GM12878 (cell line): ENCODE data around the gene BARX2. TPM values are rescaled to one million over a fixed set of nuclear protein-coding genes. Genes with fewer than 3 reads are reported as not detected.

ENCODE experiments used
- ATAC-seq: fragments of 200-7000 bp; cut with Tn5 transposase; 3 replicates; pipeline ENCODE4 v1.9.1; 2020; ENCODE audit warnings: mild to moderate bottlenecking, moderate library complexity
- BruUV-seq: library from RNA; stranded (reverse); fragments of 400-500 nt; replicated peaks from 2 replicates; lab custom pipeline; 2021; lab: Mats Ljungman, UMichigan
- CTCF ChIA-PET: fragments of 300-600 bp; sonication (Branson Sonifier 250); formaldehyde crosslinking; extraction: SDS; loops from one replicate; lab custom pipeline; 2021; ENCODE audit warnings: inconsistent platforms; lab: Yijun Ruan, JAX
- POLR2A ChIA-PET: fragments of 350-600 bp; formaldehyde crosslinking; extraction: SDS; loops from one replicate; lab custom pipeline; 2021; ENCODE audit warnings: inconsistent platforms; lab: Charles Lee
- RAD21 ChIA-PET: fragments of 300-600 bp; sonication (Branson Sonifier 250); formaldehyde crosslinking; loops from one replicate; lab custom pipeline; 2023; ENCODE audit warnings: antibody characterized with exemption; ENCODE audit not compliant: unreplicated experiment; lab: Charles Lee
- SMC1A ChIA-PET: fragments of 300-600 bp; sonication (Branson Sonifier 250); formaldehyde crosslinking; loops from one replicate; lab custom pipeline; 2023; ENCODE audit not compliant: unreplicated experiment, uncharacterized antibody; lab: Charles Lee
- DNase-seq: peaks from one replicate; pipeline ENCODE4 v3.0.0-alpha.2; 2011; ENCODE audit warnings: low read depth, low spot score
- FAIRE-seq: peaks from 3 replicates; lab custom pipeline; 2011; peaks lifted over from hg19 to GRCh38; lab: Jason Lieb, UNC
- H2AFZ ChIP-seq: 2 replicates; pipeline ENCODE4 v1.6.0; 2011; ENCODE audit warnings: low read depth, low read length, control low read depth; ENCODE audit not compliant: control insufficient read depth
- H3K27ac ChIP-seq: 2 replicates; pipeline ENCODE4 v1.5.1; 2011; ENCODE audit warnings: control low read depth; ENCODE audit not compliant: control insufficient read depth, insufficient read depth
- H3K27me3 ChIP-seq, 2 experiments: replicated peaks in 1 of 2; 2 replicates each; pipeline versions ENCODE4 v1.6.0 to v1.6.1; 2011; ENCODE audit warnings: low read length in 1 of 2; ENCODE audit not compliant: control insufficient read depth in 2 of 2, insufficient read depth in 2 of 2
- H3K36me3 ChIP-seq, 2 experiments: 2 replicates each; pipeline ENCODE4 v1.5.1; 2011; ENCODE audit warnings: low read length in 1 of 2; ENCODE audit not compliant: control insufficient read depth in 2 of 2, insufficient read depth in 2 of 2
- H3K4me1 ChIP-seq: 2 replicates; pipeline ENCODE4 v1.6.1; 2011; ENCODE audit warnings: mild to moderate bottlenecking, low read length, moderate library complexity, mixed read lengths; ENCODE audit not compliant: control insufficient read depth, insufficient read depth
- H3K4me2 ChIP-seq: 2 replicates; pipeline ENCODE4 v1.6.0; 2011; ENCODE audit warnings: control low read depth; ENCODE audit not compliant: control insufficient read depth, insufficient read depth
- H3K4me3 ChIP-seq: fragments of 200-600 bp; sonication (generic); 2 replicates; pipeline ENCODE4 v1.5.1; 2016
- H3K79me2 ChIP-seq: 2 replicates; pipeline ENCODE4 v1.6.0; 2011; ENCODE audit warnings: low read length; ENCODE audit not compliant: control insufficient read depth, insufficient read depth
- H3K9ac ChIP-seq: 2 replicates; pipeline ENCODE4 v1.8.0; 2011; ENCODE audit warnings: low read length, control low read depth, mixed read lengths; ENCODE audit not compliant: control insufficient read depth, insufficient read depth
- H3K9me3 ChIP-seq: replicated peaks from 3 replicates; pipeline ENCODE4 v1.5.1; 2011; ENCODE audit warnings: mild to moderate bottlenecking, low read length; ENCODE audit not compliant: control insufficient read depth, insufficient read depth
- H4K20me1 ChIP-seq: 2 replicates; pipeline ENCODE4 v1.6.0; 2011; ENCODE audit not compliant: control insufficient read depth, insufficient read depth
- ATF3 ChIP-seq: IDR thresholded peaks from 2 replicates; pipeline ENCODE4 v1.6.1; 2011; ENCODE audit warnings: low read depth, mild to moderate bottlenecking, low read length, moderate library complexity, borderline replicate concordance; ENCODE audit errors: extremely low read depth
- BHLHE40 ChIP-seq, 2 experiments: fragments of 450-650 bp in 1 of 2; IDR thresholded peaks; 2 replicates each; pipeline ENCODE4 v1.6.1; 2011 to 2017; ENCODE audit warnings: low read depth in 2 of 2, borderline replicate concordance in 1 of 2, improper control_type of control experiment in 1 of 2, low read length in 1 of 2, mild to moderate bottlenecking in 1 of 2
- CREB1 ChIP-seq: IDR thresholded peaks from 2 replicates; pipeline ENCODE4 v1.6.1; 2012; ENCODE audit warnings: low read depth, mild to moderate bottlenecking, inconsistent platforms
- DPF2 ChIP-seq: fragments of 450-650 bp; IDR thresholded peaks from 2 replicates; pipeline ENCODE4 v1.6.1; 2017; ENCODE audit warnings: mild to moderate bottlenecking
- E2F4 ChIP-seq: IDR thresholded peaks from 2 replicates; pipeline ENCODE4 v1.6.1; 2012; ENCODE audit warnings: low read depth, low read length, improper control_type of control experiment
- HCFC1 ChIP-seq: fragments of 150-350 bp; IDR thresholded peaks from 2 replicates; pipeline ENCODE4 v1.6.1; 2014; ENCODE audit warnings: low read length
- IRF4 ChIP-seq: IDR thresholded peaks from 2 replicates; pipeline ENCODE4 v1.6.1; 2011; ENCODE audit warnings: low read depth, low read length
- JUND ChIP-seq: IDR thresholded peaks from 2 replicates; pipeline ENCODE4 v1.6.1; 2012; ENCODE audit warnings: low read depth, mild to moderate bottlenecking, low read length, improper control_type of control experiment, moderate library complexity
- LARP7 ChIP-seq: fragments of 450-650 bp; IDR thresholded peaks from 2 replicates; pipeline ENCODE4 v1.6.1; 2017; ENCODE audit warnings: mild to moderate bottlenecking
- POU2F2 ChIP-seq: IDR thresholded peaks from 3 replicates; pipeline ENCODE4 v1.6.1; 2011; ENCODE audit warnings: low read depth, mild to moderate bottlenecking, low read length, borderline replicate concordance
- RELA ChIP-seq: fragments of 450-650 bp; IDR thresholded peaks from 2 replicates; pipeline ENCODE4 v1.8.0; 2014; ENCODE audit warnings: borderline replicate concordance; ENCODE audit not compliant: partially characterized antibody
- RFX5 ChIP-seq: IDR thresholded peaks from 2 replicates; pipeline ENCODE4 v1.6.1; 2011; ENCODE audit warnings: low read depth, low read length, improper control_type of control experiment
- RUNX3 ChIP-seq: IDR thresholded peaks from 2 replicates; pipeline ENCODE4 v1.6.1; 2012; ENCODE audit warnings: low read length, inconsistent platforms
- SMARCA5 ChIP-seq: fragments of 450-650 bp; IDR thresholded peaks from 2 replicates; pipeline ENCODE4 v1.6.1; 2017; ENCODE audit warnings: mild to moderate bottlenecking
- TAF1 ChIP-seq: IDR thresholded peaks from 2 replicates; pipeline ENCODE4 v1.6.1; 2011; ENCODE audit warnings: mild to moderate bottlenecking, low read depth, low read length, borderline replicate concordance
- YY1 ChIP-seq: IDR thresholded peaks from 2 replicates; pipeline ENCODE4 v1.6.1; 2011; ENCODE audit warnings: low read depth, mild to moderate bottlenecking, low read length
- ZBED1 ChIP-seq: IDR thresholded peaks from 2 replicates; pipeline ENCODE4 v1.6.1; 2016; ENCODE audit warnings: borderline replicate concordance
- ZNF207 ChIP-seq: fragments of 450-650 bp; IDR thresholded peaks from 2 replicates; pipeline ENCODE4 v1.6.1; 2014; ENCODE audit warnings: antibody characterized with exemption, mild to moderate bottlenecking, borderline replicate concordance
- WGBS: methylation state at CpG from one replicate; pipeline ENCODE4 v1.1.6; 2016; ENCODE audit warnings: low lambda C conversion rate; ENCODE audit not compliant: insufficient replicate concordance, insufficient coverage; ENCODE audit errors: missing lambda C conversion rate; 5-methylcytosine and 5-hydroxymethylcytosine counted together
- in situ Hi-C: fragments of 300-500 bp; cut with MboI; formaldehyde crosslinking; loops from 9 replicates; pipeline ENCODE4 v1.14.3; 2018; ENCODE audit warnings: mixed read lengths
- intact Hi-C: fragments of 100-400 bp; cut with micrococcal nuclease; formaldehyde crosslinking; loops from one replicate; pipeline ENCODE4 v1.14.2; 2022; ENCODE audit not compliant: unreplicated experiment
- polyA plus RNA-seq, 11 experiments: library from polyadenylated mRNA; depleted of rRNA in 4 of 11; unstranded in 6 of 11; stranded (reverse) in 5 of 11; fragments of >200 nt; fragmentation: Nextera tagmentation in 4 of 11; fragmentation: Illumina TruSeq in 1 of 11; extraction: Ambion mirVana in 4 of 11; extraction: Trizol in 1 of 11; gene quantifications; 1 replicate in 1 of 11; 2 replicates in 10 of 11; pipeline versions ENCODE4 v1.2.1 to v1.2.3, GENCODE V29; 2011 to 2016; ENCODE audit warnings: inconsistent platforms in 2 of 11, missing spikeins in 2 of 11, low read depth in 1 of 11
- total RNA-seq, 4 experiments: library from RNA; depleted of rRNA in 3 of 4; stranded (reverse); fragments of >200 nt in 3 of 4; fragmentation: Illumina TruSeq in 1 of 4; extraction: Trizol in 1 of 4; gene quantifications; 2 replicates each; pipeline versions ENCODE4 v1.2.1 to v1.2.3, GENCODE V29; 2013 to 2021
- TF ChIP-seq, protein P1 (sequence below), 3 experiments: IDR thresholded peaks in 2 of 3; conservative IDR thresholded peaks in 1 of 3; 2 replicates each; pipeline ENCODE4 v1.5.1; 2011; ENCODE audit warnings: low read depth in 3 of 3, low read length in 3 of 3, mild to moderate bottlenecking in 3 of 3, control low read depth in 2 of 3, moderate library complexity in 2 of 3, inconsistent platforms in 1 of 3, mixed read lengths in 1 of 3; ENCODE audit not compliant: control insufficient read depth in 2 of 3, insufficient read depth in 1 of 3; ENCODE audit errors: extremely low read depth in 1 of 3

BARX2 gene
- total and polyA plus RNA-seq, 10 of the 15 experiments (the other 5 are each of a cell fraction or from before 2014, with no cell fraction given) = 0.07 to 0.84 TPM; not detected in 8

GRCh38 chr11:129364143-129364654, 11.4 kb upstream of the BARX2 start:
- no peaks in the 10 kb centered on the region for H4K20me1 ChIP-seq
- no peak overlapping the region for H3K4me2 ChIP-seq
- no peaks in the 10 kb centered on the region for H3K4me1 ChIP-seq
- no peak overlapping the region for H3K9ac ChIP-seq
- no peak overlapping the region for H3K4me3 ChIP-seq
- DNase-seq (peak; percentile 45), ATAC-seq (peak; percentile 100), FAIRE-seq (peak; percentile 98)
- RAD21 ChIA-PET = interaction anchor here (1.0 kb wide), 1 partner anchor 331 kb away, joined by 3 read pairs; no protein-coding TSS in a partner anchor
- peaks cover 0 to 1% of the 10 kb centered on the region in 2 experiments; a peak in 1 of 4 replicates for H3K27me3 ChIP-seq
- no TSS peak for BruUV-seq
- intact Hi-C loops = loop anchor here (1.0 kb wide), 2 partner anchors 332 to 387 kb away; no protein-coding TSS in a partner anchor
- CTCF ChIA-PET = interaction anchor here (0.6 to 1.8 kb wide), 11 partner anchors 8 to 400 kb away, joined by 3 to 8 read pairs (median 3); partner anchors contain the start of gene BARX2
- H3K9me3 ChIP-seq = no peaks in the 10 kb centered on the region
- H3K79me2 ChIP-seq = no peaks in the 10 kb centered on the region
- in situ Hi-C loops = loop anchor here (5.0 kb wide), 1 partner anchor 383 kb away; no protein-coding TSS in a partner anchor
- SMC1A ChIA-PET = interaction anchor here (0.9 kb wide), 1 partner anchor 386 kb away, joined by 3 read pairs; no protein-coding TSS in a partner anchor
- no peaks in the 10 kb centered on the region for H3K36me3 ChIP-seq
- WGBS = 3% methylated on average over 19 of the region's 19 CpGs
- no peak overlapping the region for H2AFZ ChIP-seq
- POLR2A ChIA-PET = no interaction called here
- H3K27ac ChIP-seq = no peak overlapping the region
- no peak for TF ChIP-seq DPF2
- peak; percentile 34; the same call in 1 of the 2 replicates for TF ChIP-seq RUNX3
- peak; percentile 59; the same call in 1 of the 2 replicates for TF ChIP-seq RFX5
- TF ChIP-seq IRF4 = 0 out of 2 replicates have a peak, but pooled peaks have one; percentile 49
- peak; percentile 92 for TF ChIP-seq SMARCA5
- TF ChIP-seq POU2F2 = peak; percentile 54; the same call in 1 of the 3 replicates
- peak; percentile 60; the same call in 1 of the 2 replicates for TF ChIP-seq ATF3
- peak; percentile 43; the same call in 1 of the 2 replicates for TF ChIP-seq CREB1
- no peak for TF ChIP-seq ZBED1
- no peak for TF ChIP-seq TAF1
- peak; percentile 85 for TF ChIP-seq YY1
- TF ChIP-seq, protein P1, sequence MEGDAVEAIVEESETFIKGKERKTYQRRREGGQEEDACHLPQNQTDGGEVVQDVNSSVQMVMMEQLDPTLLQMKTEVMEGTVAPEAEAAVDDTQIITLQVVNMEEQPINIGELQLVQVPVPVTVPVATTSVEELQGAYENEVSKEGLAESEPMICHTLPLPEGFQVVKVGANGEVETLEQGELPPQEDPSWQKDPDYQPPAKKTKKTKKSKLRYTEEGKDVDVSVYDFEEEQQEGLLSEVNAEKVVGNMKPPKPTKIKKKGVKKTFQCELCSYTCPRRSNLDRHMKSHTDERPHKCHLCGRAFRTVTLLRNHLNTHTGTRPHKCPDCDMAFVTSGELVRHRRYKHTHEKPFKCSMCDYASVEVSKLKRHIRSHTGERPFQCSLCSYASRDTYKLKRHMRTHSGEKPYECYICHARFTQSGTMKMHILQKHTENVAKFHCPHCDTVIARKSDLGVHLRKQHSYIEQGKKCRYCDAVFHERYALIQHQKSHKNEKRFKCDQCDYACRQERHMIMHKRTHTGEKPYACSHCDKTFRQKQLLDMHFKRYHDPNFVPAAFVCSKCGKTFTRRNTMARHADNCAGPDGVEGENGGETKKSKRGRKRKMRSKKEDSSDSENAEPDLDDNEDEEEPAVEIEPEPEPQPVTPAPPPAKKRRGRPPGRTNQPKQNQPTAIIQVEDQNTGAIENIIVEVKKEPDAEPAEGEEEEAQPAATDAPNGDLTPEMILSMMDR (IDR thresholded peaks at IDR 0.05 in 2 of 3, conservative IDR thresholded peaks at IDR 0.05 in 1 of 3; ENCODE audit: control insufficient read depth in 2 of 3, extremely low read depth in 1 of 3, insufficient read depth in 1 of 3, low read depth in 3 of 3, low read length in 3 of 3) = peak; percentile 100; a peak in 5 of 6 replicates
- TF ChIP-seq BHLHE40 (IDR thresholded peaks at IDR 0.05; ENCODE audit: borderline replicate concordance in 1 of 2, low read depth in 2 of 2, low read length in 1 of 2) = peak; percentile 5 to 53; a peak in 1 of 4 replicates
- 0 out of 2 replicates have a peak, but pooled peaks have one; percentile 33 for TF ChIP-seq LARP7
- peak; percentile 49; the same call in 1 of the 2 replicates for TF ChIP-seq E2F4
- TF ChIP-seq HCFC1 = peak; percentile 37; the same call in 1 of the 2 replicates
- no peak for TF ChIP-seq JUND
- TF ChIP-seq ZNF207 = 0 out of 2 replicates have a peak, but pooled peaks have one; percentile 48
- peak; percentile 50 for TF ChIP-seq RELA
